HG03039 (cell line): Measurements from ENCODE around the gene MYL3.
A peak's percentile ranks its signal among the peaks of the same experiment; 100 is the strongest.
"Not testable (repeated sequence)": the region's sequence is repeated elsewhere in the genome, so short reads cannot be mapped to it uniquely, and the experiment has no call there.

Experiments used
- ATAC-seq: cut with Tn5 transposase; IDR thresholded peaks from one replicate; pipeline ENCODE4 v1.9.1; 2021; ENCODE audit warnings: mild to moderate bottlenecking, moderate library complexity; ENCODE audit not compliant: unreplicated experiment

The MYL3 gene

GRCh38 chr3:46831316-46831715 is 31.9 kb downstream of the MYL3 start:
- no peak for ATAC-seq

GRCh38 chr3:46830801-46831200 is 32.4 kb downstream of the MYL3 start:
- ATAC-seq = no peak

GRCh38 chr3:46829699-46830208 is 33.5 kb downstream of the MYL3 start:
- ATAC-seq = peak; percentile 46

GRCh38 chr3:46825450-46825849 is 37.8 kb downstream of the MYL3 start:
- ATAC-seq = no peak

- ATAC-seq = no peak
Observed at GRCh38 chr3:46824211-46824970, 38.9 kb downstream of the MYL3 start.

- ATAC-seq = not testable (repeated sequence)
Observed at GRCh38 chr3:46823314-46823713, 39.9 kb downstream of the MYL3 start.

GRCh38 chr3:46821553-46821952 is 41.7 kb downstream of the MYL3 start:
- no peak for ATAC-seq

- ATAC-seq = no peak
Observed at GRCh38 chr3:46820852-46821251, 42.4 kb downstream of the MYL3 start.

GRCh38 chr3:46812237-46812791 is 50.9 kb downstream of the MYL3 start:
- no peak for ATAC-seq

GRCh38 chr3:46811615-46812236 is 51.5 kb downstream of the MYL3 start:
- ATAC-seq = no peak

- not testable (repeated sequence) for ATAC-seq
Observed at GRCh38 chr3:46808766-46809165, 54.5 kb downstream of the MYL3 start.
